HG02852 (cell line): ENCODE data around the gene APAF1.
"Not testable (repeated sequence)": the region's sequence is repeated elsewhere in the genome, so short reads cannot be mapped to it uniquely, and the experiment has no call there.

ENCODE experiments used
- ATAC-seq: cut with Tn5 transposase; IDR thresholded peaks from one replicate; pipeline ENCODE4 v1.9.1; 2021; ENCODE audit warnings: mild to moderate bottlenecking, moderate library complexity; ENCODE audit not compliant: unreplicated experiment

APAF1 gene

DNA sequence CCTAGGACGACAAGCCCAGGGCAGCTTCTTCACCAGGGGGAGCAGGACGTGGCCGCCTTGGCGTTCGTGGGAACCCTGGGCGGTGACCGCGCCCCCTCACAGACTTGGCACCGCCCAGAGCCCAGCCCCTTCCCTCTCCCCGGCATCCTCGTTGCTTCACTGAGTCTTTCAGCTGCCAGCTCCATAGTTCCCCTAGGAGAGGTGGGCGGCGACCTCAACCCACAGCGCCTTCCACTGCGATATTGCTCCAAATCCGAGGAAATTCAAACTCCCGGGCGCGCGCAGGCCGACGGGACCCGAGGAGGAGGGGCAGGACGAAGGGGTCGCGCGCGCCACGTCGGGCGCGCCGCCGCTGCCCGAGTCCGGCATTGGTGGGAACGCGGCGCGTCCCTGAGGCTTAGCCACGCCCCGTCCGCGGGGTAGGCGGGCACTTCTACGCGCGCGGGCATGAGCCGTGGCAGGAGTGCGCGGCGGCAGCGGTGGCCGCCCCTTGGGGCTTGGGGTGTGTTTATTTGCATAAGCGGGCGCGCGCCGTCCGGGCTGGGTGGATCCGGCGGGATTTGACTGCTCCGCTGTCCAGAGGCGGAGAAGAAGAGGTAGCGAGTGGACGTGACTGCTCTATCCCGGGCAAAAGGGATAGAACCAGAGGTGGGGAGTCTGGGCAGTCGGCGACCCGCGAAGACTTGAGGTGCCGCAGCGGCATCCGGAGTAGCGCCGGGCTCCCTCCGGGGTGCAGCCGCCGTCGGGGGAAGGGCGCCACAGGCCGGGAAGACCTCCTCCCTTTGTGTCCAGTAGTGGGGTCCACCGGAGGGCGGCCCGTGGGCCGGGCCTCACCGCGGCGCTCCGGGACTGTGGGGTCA is at the start of gene APAF1, which contains the start of gene IKBIP:
TSS of gene APAF1 (plus strand) at position 579 of the 860 bp plus-strand sequence. CDS start 3,070 bp downstream, outside the sequence.
TSS of gene IKBIP (minus strand) at position 77 of the 860 bp plus-strand sequence. CDS start 87 bp downstream, outside the sequence.
- ATAC-seq, result peak; percentile 86

- not testable (repeated sequence) for ATAC-seq
Observed at GRCh38 chr12:98597313-98597712, 47.8 kb upstream of the APAF1 start.

DNA sequence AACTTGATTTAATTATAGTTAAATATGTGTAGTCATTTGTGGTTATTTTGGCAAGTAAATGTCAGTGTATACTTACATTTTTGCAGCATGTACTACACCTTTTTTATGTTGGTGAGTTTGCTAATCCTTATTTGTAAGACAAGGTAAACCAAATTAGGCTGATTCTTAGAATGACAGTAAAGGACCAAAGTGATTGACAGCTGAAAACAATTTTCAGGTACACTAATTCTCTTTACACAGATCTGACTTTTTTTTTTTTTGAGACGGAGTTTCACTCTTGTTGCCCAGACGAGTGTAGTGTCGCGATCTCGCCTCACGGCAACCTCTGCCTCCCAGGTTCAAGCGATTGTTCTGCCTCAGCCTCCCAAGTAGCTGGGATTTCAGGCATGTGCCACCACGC is 43.2 kb upstream of the APAF1 start:
- ATAC-seq, result no peak

GRCh38 chr12:98606359-98606988 is 38.6 kb upstream of the APAF1 start:
- ATAC-seq, result no peak

DNA sequence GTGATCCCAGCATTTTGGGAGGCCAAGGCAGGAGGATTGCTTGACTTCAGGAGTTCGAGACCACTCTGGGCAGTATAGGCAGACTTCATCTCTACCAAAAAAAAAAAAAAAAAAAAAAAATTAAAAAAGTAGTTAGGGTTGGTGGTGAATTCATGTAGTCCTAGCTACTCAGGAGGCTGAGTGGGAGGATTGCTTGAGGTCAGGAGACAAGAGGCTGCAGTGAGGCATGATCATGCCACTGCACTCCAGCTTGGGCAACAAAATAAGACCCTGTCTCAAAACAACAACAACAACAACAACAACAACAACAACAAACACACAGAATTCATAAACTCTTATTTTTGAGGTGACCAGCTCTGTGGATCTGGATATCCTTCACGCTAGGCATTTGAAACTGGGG is 34.5 kb upstream of the APAF1 start:
- no peak for ATAC-seq

- ATAC-seq, result peak; percentile 90
Observed at GRCh38 chr12:98612696-98613334, 32.3 kb upstream of the APAF1 start.

GRCh38 chr12:98618952-98619351 is 26.1 kb upstream of the APAF1 start:
- ATAC-seq, result no peak

GRCh38 chr12:98635657-98636323 is 9.3 kb upstream of the APAF1 start:
- peak; percentile 90 for ATAC-seq

- no peak for ATAC-seq
Observed at GRCh38 chr12:98637068-98637467, 8.0 kb upstream of the APAF1 start.

- ATAC-seq, result no peak
Observed at GRCh38 chr12:98638009-98638408, 7.1 kb upstream of the APAF1 start.

DNA sequence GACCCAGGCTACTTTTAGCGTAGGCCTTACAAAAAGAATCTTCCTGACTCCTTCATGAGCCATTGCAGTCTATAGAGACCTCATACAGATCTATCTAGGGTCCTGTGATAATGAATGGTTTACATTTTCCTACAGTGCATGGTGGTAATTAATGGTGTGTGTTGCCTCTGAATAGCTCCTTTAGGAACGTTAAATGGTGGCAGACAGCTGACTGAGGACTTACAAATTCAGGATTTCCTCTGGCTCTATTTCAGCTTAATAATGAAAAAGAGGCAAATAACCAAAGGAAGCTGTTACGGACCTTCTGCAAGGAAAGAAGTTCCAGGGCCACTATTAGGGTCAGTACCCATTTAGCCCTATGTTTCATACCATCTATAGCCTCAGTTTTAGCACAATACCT is 5.6 kb upstream of the APAF1 start:
- ATAC-seq, result no peak

DNA sequence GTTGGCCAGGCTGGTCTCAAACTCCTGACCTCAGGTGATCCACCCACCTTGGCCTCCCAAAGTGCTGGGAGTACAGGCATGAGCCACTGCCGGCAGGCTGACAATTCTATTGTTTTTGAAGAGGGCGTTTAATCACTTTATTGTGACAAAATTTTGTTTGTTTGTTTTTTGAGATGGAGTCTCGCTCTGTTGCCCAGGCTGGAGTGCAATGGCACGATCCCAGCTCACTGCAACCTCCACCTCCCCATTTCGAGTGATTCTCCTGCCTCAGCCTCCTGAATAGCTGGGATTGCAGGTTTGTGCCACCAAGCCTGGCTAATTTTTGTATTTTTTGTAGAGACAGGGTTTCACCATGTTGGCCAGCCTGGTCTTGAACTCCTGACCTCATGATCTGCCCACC is 2.3 kb upstream of the APAF1 start:
- not testable (repeated sequence) for ATAC-seq

- peak; percentile 17 for ATAC-seq
Observed at GRCh38 chr12:98644433-98644711, 718 bp upstream of the APAF1 start.

DNA sequence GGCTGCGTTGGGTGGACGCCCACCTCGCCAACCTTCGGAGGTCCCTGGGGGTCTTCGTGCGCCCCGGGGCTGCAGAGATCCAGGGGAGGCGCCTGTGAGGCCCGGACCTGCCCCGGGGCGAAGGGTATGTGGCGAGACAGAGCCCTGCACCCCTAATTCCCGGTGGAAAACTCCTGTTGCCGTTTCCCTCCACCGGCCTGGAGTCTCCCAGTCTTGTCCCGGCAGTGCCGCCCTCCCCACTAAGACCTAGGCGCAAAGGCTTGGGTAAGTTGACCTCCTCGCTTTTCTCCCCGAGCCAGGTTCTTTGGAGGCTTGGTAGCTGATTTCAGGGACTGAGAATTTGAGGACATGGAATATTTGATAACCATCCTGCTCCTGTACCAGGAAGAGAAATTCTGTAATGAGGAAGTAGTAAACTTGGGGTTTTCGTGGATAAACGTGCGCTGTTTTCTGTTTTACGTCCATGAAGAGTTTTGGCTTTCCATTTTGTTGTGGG is 530 bp downstream of the APAF1 start:
- ATAC-seq, result peak; percentile 0

- no peak for ATAC-seq
Observed at GRCh38 chr12:98646294-98647090, 1.4 kb downstream of the APAF1 start.

- no peak for ATAC-seq
Observed at GRCh38 chr12:98651328-98651727, 6.2 kb downstream of the APAF1 start.

- ATAC-seq, result no peak
Observed at GRCh38 chr12:98653866-98654493, 8.9 kb downstream of the APAF1 start.

GRCh38 chr12:98656289-98657101 is 11.4 kb downstream of the APAF1 start:
- peak; percentile 52 for ATAC-seq

GRCh38 chr12:98660521-98660920 is 15.4 kb downstream of the APAF1 start:
- ATAC-seq, result no peak
